HG03103 (cell line): ENCODE data around the gene PHF19.

Experiments
- ATAC-seq: cut with Tn5 transposase; IDR thresholded peaks from one replicate; pipeline ENCODE4 v1.9.1; 2021; ENCODE audit warnings: low read depth; ENCODE audit not compliant: unreplicated experiment

The PHF19 gene

DNA sequence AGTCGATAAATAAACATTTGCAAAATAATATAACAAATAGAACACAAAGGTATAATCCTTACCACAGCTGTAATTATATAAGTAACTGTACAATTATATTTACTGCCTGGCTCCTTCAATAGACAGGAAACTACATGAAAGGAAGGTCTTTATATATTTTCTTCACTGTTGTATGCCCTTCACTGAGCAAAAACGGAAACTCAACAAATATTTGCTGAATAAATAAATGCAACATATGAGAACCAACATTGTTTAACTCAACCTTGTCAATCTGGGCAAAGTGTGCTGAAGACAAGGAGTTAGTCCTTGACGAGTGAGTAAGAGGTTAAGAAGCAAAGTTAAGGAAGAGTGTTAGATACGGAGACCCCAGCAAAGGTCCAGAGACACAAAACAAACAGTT lies 56.9 kb downstream of the PHF19 start:
- ATAC-seq = no peak

- ATAC-seq = no peak
Measured at GRCh38 chr9:120818595-120818994, 58.4 kb downstream of the PHF19 start.

DNA sequence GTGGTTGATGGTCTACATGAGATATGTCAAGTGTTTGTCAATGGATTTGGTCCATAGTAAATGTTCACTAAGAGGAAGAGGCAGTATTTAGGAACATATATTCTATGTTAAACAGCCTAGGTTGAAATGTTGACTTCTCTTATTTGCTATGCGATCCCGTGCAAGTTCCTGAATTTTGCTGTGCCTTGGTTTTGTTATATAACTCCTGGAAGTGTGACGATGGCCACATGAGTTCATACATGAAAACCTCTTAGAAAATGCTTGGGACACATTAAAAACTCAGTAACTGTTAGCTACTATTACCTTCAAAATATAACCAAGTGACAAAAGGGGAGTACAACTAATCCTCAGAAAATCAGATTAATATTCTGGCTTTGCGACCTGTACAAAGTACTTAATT lies 61.9 kb downstream of the PHF19 start:
- ATAC-seq = no peak

DNA sequence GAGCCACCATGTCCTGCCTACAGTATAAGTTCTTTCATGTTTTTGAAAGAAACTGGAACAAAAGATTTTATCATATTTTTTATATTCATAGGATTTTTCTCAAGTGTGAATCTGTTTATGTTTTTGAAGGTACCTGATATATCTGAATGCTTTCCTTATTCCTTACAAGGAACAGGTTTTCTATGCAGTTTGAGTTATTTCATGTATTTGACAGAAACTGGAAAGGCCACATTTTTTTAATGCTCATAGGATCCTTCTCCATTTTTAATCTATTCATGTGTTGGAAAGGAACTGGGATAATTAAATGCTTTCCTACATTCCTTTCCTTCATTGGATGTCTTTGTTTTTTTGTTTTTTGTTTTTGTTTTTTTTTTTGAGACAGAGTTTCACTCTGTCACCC lies 68.1 kb downstream of the PHF19 start:
- ATAC-seq = no peak

DNA sequence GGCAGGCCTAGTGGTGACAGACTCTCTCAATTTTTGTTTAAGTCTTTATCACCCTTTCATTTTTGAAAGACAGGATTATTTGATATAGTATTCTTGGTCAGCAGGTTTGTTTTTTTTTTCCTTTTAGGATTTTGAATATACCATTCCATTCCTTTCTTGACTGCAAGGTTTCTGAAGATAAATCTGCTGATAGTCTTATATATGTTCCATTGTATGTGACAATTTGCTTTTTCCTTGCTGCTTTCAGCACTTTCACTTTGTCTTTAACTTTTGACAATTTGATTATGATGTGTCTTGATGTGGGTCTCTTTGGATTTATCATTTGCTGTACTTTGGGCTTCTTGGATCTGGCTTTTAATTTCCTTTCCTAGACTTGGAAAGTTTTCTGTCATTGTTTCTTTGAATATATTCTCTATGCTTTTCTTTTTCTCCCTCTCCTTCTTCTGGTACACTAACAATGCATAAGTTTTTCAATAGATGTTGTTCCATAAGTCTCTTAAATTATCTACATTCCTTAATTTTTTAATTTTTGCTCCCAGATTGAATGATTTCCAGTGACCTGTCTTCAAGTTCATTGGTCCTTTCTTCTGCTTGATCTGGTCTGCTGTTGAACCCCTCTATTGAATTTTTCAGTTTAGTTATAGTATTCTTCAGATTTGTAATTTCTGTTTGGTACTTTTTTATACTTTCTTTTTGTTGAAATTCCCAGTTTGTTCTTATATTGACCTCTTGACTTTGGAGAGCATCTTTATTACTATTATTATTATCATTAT lies 69.2 kb downstream of the PHF19 start:
- no peak for ATAC-seq
